Effector memory CD8-positive, alpha-beta T cell (primary cell): ENCODE measurements around the gene TMEM170A.
A peak's percentile ranks its signal among the peaks of the same experiment; 100 is the strongest.

Experiments used
- ATAC-seq: fragments of 150-1000 bp; cut with Tn5 transposase; replicated peaks from 2 replicates; pipeline ENCODE4 v1.10.0; 2021; ENCODE audit warnings: mild to moderate bottlenecking, moderate library complexity
- DNase-seq, 3 experiments: peaks; one replicate each; pipeline ENCODE4 v3.0.0; 2021
- H3K27ac Mint-ChIP-seq, 2 donors: one replicate each; pipeline ENCODE4 v1.8.0; 2022; ENCODE audit warnings: mild to moderate bottlenecking in 2 of 2, mixed read lengths in 2 of 2, moderate library complexity in 2 of 2
- H3K27me3 Mint-ChIP-seq, 2 donors: one replicate each; pipeline ENCODE4 v1.8.0; 2022; ENCODE audit warnings: mixed read lengths in 2 of 2
- H3K36me3 Mint-ChIP-seq: one replicate; pipeline ENCODE4 v1.8.0; 2022; ENCODE audit warnings: mild to moderate bottlenecking, moderate library complexity, mixed read lengths; ENCODE audit not compliant: insufficient read depth
- H3K4me1 Mint-ChIP-seq, 2 donors: one replicate each; pipeline ENCODE4 v1.8.0; 2022; ENCODE audit warnings: low read depth in 2 of 2, mixed read lengths in 2 of 2
- H3K4me3 Mint-ChIP-seq, 2 donors: one replicate each; pipeline ENCODE4 v1.8.0; 2022; ENCODE audit warnings: mild to moderate bottlenecking in 2 of 2, mixed read lengths in 2 of 2, moderate library complexity in 2 of 2
- H3K9me3 Mint-ChIP-seq, 2 donors: one replicate each; pipeline ENCODE4 v1.8.0; 2022; ENCODE audit warnings: mixed read lengths in 2 of 2

TMEM170A gene

GRCh38 chr16:75421820-75422126, 42.7 kb downstream of the TMEM170A start:
- no peak overlapping the region for H3K4me3 Mint-ChIP-seq
- H3K9me3 Mint-ChIP-seq: no peaks in the 10 kb centered on the region
- H3K36me3 Mint-ChIP-seq: peaks cover 3% of the 10 kb centered on the region
- peak overlapping the region in 1 of 2 donors; percentile 75 for H3K27ac Mint-ChIP-seq
- no peak for DNase-seq
- no peak for ATAC-seq
- no peaks in the 10 kb centered on the region for H3K27me3 Mint-ChIP-seq
- H3K4me1 Mint-ChIP-seq: peaks cover 12 to 30% of the 10 kb centered on the region in 2 donors

GRCh38 chr16:75420987-75421819, 43.3 kb downstream of the TMEM170A start:
- H3K36me3 Mint-ChIP-seq: peaks cover 3% of the 10 kb centered on the region
- H3K27ac Mint-ChIP-seq: peak overlapping the region in 1 of 2 donors; percentile 75
- peaks cover 12 to 30% of the 10 kb centered on the region in 2 donors for H3K4me1 Mint-ChIP-seq
- no peaks in the 10 kb centered on the region for H3K27me3 Mint-ChIP-seq
- H3K9me3 Mint-ChIP-seq: no peaks in the 10 kb centered on the region
- ATAC-seq: no peak
- no peak for DNase-seq
- H3K4me3 Mint-ChIP-seq: peak overlapping the region in 1 of 2 donors; percentile 29

- DNase-seq (no peak), ATAC-seq (no peak)
- Mint-ChIP-seq H3K4me3 (no peak overlapping the region), H3K27ac (peak overlapping the region in 1 of 2 donors; percentile 13), H3K9me3 (no peaks in the 10 kb centered on the region), H3K27me3 (no peaks in the 10 kb centered on the region), H3K4me1 (peaks cover 22 to 40% of the 10 kb centered on the region in 2 donors), H3K36me3 (peaks cover 16% of the 10 kb centered on the region)
These were observed 47.5 kb downstream of the TMEM170A start for GRCh38 chr16:75416904-75417565.

GRCh38 chr16:75415169-75415905, 49.2 kb downstream of the TMEM170A start:
- no peak for ATAC-seq
- DNase-seq: no peak
- H3K9me3 Mint-ChIP-seq: no peaks in the 10 kb centered on the region
- H3K4me3 Mint-ChIP-seq: no peak overlapping the region
- peak overlapping the region in 1 of 2 donors; percentile 60 for H3K27ac Mint-ChIP-seq
- H3K4me1 Mint-ChIP-seq: peaks cover 12 to 26% of the 10 kb centered on the region in 2 donors
- peaks cover 32% of the 10 kb centered on the region for H3K36me3 Mint-ChIP-seq
- no peaks in the 10 kb centered on the region for H3K27me3 Mint-ChIP-seq

GRCh38 chr16:75413951-75414350, 50.5 kb downstream of the TMEM170A start:
- DNase-seq (no peak), ATAC-seq (no peak)
- Mint-ChIP-seq H3K36me3 (peaks cover 43% of the 10 kb centered on the region), H3K27ac (no peak overlapping the region), H3K4me3 (no peak overlapping the region), H3K27me3 (no peaks in the 10 kb centered on the region), H3K4me1 (peaks cover 10 to 24% of the 10 kb centered on the region in 2 donors), H3K9me3 (no peaks in the 10 kb centered on the region)

GRCh38 chr16:75406943-75407342, 57.5 kb downstream of the TMEM170A start:
- no peaks in the 10 kb centered on the region for H3K27me3 Mint-ChIP-seq
- no peaks in the 10 kb centered on the region for H3K9me3 Mint-ChIP-seq
- H3K27ac Mint-ChIP-seq: peak overlapping the region in 1 of 2 donors; percentile 66
- no peak overlapping the region for H3K4me3 Mint-ChIP-seq
- ATAC-seq: no peak
- H3K4me1 Mint-ChIP-seq: peaks cover 0 to 2% of the 10 kb centered on the region in 2 donors
- peaks cover 42% of the 10 kb centered on the region for H3K36me3 Mint-ChIP-seq
- no peak for DNase-seq

GRCh38 chr16:75402821-75403475, 61.5 kb downstream of the TMEM170A start:
- Mint-ChIP-seq H3K9me3 (no peaks in the 10 kb centered on the region), H3K4me3 (no peak overlapping the region), H3K27me3 (no peaks in the 10 kb centered on the region), H3K4me1 (peaks cover 1 to 3% of the 10 kb centered on the region in 2 donors), H3K36me3 (peaks cover 15% of the 10 kb centered on the region), H3K27ac (no peak overlapping the region)
- DNase-seq: peak in 1 of 3 experiments; percentile 6
- peak; percentile 49 for ATAC-seq

- Mint-ChIP-seq H3K4me1 (peaks cover 1 to 3% of the 10 kb centered on the region in 2 donors), H3K9me3 (no peaks in the 10 kb centered on the region), H3K36me3 (peaks cover 9% of the 10 kb centered on the region), H3K27me3 (no peaks in the 10 kb centered on the region), H3K27ac (peak overlapping the region in 1 of 2 donors; percentile 56), H3K4me3 (no peak overlapping the region)
- DNase-seq (no peak), ATAC-seq (no peak)
These were observed 62.2 kb downstream of the TMEM170A start for GRCh38 chr16:75402159-75402820.

- H3K27ac Mint-ChIP-seq: peak overlapping the region in 1 of 2 donors; percentile 56
- H3K4me3 Mint-ChIP-seq: no peak overlapping the region
These were observed 62.8 kb downstream of the TMEM170A start for GRCh38 chr16:75401691-75402090.

GRCh38 chr16:75398333-75398732, 66.2 kb downstream of the TMEM170A start:
- peaks cover 27% of the 10 kb centered on the region for H3K36me3 Mint-ChIP-seq
- peaks cover 1 to 3% of the 10 kb centered on the region in 2 donors for H3K4me1 Mint-ChIP-seq
- H3K27ac Mint-ChIP-seq: peak overlapping the region in 1 of 2 donors; percentile 80
- no peaks in the 10 kb centered on the region for H3K9me3 Mint-ChIP-seq
- H3K4me3 Mint-ChIP-seq: no peak overlapping the region
- no peak for DNase-seq
- H3K27me3 Mint-ChIP-seq: no peaks in the 10 kb centered on the region
- ATAC-seq: no peak

More at GRCh38 chr16:75401691-75402090, 62.8 kb downstream of the TMEM170A start:
- Mint-ChIP-seq H3K27me3 (no peaks in the 10 kb centered on the region), H3K36me3 (peaks cover 6% of the 10 kb centered on the region), H3K9me3 (no peaks in the 10 kb centered on the region), H3K4me1 (peaks cover 1 to 3% of the 10 kb centered on the region in 2 donors)
- DNase-seq: no peak
- no peak for ATAC-seq

GRCh38 chr16:75394941-75395340, 69.5 kb downstream of the TMEM170A start:
- ATAC-seq: no peak
- Mint-ChIP-seq H3K9me3 (no peaks in the 10 kb centered on the region), H3K4me1 (peaks cover 0 to 1% of the 10 kb centered on the region in 2 donors), H3K36me3 (peaks cover 43% of the 10 kb centered on the region), H3K4me3 (no peak overlapping the region), H3K27me3 (no peaks in the 10 kb centered on the region), H3K27ac (no peak overlapping the region)
- DNase-seq: no peak
